ENCODE data around the gene ELMO1.

The ELMO1 gene

GRCh38 chr7:37471619-37472018 is 23.0 kb upstream of the ELMO1 start:
- DNase-seq (ENCODE audit: low read depth): no peak

- no peak for DNase-seq (ENCODE audit: low read depth)
Observed at GRCh38 chr7:37467002-37467401, 18.3 kb upstream of the ELMO1 start.

DNA sequence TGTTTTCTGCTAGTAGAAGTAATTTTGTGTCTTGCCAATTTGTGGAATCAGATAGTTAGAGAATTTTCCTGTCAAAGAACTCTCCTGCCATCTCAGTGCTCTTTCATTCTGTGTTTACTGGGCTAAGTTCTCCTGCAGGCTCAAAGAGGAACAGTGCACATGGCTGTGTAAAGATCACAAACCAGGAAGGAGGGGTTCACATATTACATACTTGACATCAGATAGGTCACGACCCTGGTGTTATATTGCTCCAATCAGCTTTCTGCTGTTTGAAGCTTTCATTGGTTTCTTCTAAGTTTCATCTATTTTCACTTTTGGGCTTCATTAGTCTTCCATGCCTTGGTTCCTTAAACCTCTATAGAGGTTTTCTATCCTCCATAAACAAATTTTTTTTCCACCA is 13.5 kb upstream of the ELMO1 start:
- no peak for DNase-seq (ENCODE audit: low read depth)

GRCh38 chr7:37455081-37455480 is 6.4 kb upstream of the ELMO1 start:
- no peak for DNase-seq (ENCODE audit: low read depth)

DNA sequence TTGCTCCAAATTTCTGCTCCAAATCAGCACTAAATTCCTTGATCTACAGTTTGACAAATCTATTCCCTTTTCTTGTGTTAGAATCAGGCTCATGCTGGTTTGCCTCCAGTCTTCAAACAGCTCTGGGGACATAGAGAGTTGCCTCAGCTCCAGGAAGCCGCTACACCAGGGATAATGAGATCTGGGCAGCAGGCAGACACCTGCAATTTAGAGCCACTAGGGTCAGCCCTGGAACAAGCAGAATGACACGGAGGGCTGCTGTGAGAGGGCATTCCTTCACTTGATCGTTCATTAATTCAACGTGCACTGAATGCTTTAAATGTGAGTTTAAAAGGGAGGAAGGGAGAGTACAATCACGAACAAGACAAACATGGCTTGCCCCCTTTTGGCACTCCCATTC is 3.7 kb upstream of the ELMO1 start:
- DNase-seq (ENCODE audit: low read depth): no peak

- DNase-seq (ENCODE audit: low read depth): no peak
Observed at GRCh38 chr7:37450035-37450434, 1.4 kb upstream of the ELMO1 start.

- no peak for DNase-seq (ENCODE audit: low read depth)
Observed at GRCh38 chr7:37449621-37450020, 957 bp upstream of the ELMO1 start.

DNA sequence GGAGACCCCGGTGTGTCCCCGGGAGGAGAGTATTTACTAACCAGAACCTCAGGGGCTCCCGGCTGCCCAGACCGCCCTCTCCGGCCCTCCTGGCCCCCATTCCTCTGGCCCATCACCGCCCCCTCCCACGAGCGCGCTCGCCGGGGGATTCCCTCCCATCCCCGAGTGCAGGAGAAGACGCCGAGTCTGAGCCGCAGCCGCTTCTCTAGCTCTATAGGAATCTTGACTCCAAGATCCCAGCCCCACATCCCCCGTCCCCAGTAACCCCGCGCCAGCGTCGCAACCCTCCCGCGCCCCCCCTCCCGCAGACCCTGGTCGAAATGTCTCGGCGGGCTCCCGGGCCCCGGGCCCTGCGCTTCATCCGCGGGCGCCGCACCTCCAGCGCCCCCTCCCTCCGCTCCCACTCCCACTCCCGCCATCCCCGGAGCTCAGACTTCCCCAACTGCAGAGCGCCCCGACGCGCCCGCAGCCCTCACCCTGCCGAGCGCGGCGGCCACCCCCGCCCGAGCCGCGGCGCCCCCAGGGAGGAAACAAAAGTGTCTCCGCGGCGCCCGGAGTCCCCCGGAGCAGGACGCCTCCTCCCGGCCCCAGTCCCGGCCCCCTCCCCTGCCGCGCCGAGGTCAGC is 541 bp downstream of the ELMO1 start:
- no peak for DNase-seq (ENCODE audit: low read depth)

- no peak for DNase-seq (ENCODE audit: low read depth)
Observed at GRCh38 chr7:37446371-37446770, 2.3 kb downstream of the ELMO1 start.

GRCh38 chr7:37445790-37446189 is 2.9 kb downstream of the ELMO1 start:
- DNase-seq (ENCODE audit: low read depth): no peak

GRCh38 chr7:37445064-37445723 is 3.5 kb downstream of the ELMO1 start:
- DNase-seq (ENCODE audit: low read depth): no peak

DNA sequence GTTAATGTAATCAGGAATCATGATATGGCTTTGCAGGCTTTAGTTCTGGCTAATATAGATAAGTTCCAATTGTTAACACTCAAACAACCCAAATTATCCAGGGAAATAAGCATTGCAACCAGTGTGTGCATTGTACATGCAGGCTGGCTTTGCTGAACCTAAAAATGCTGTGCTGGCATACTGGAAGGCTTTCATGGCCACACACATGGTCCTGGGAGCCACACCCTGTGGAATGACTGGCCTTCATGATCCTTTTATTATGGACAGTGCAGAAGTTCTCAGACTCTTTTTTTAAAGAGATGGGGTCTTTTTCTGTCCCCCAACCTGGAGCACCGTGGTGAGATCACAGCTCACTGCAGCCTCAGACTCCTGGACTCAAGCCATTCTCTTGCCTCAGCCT is 5.0 kb downstream of the ELMO1 start:
- no peak for DNase-seq (ENCODE audit: low read depth)

DNA sequence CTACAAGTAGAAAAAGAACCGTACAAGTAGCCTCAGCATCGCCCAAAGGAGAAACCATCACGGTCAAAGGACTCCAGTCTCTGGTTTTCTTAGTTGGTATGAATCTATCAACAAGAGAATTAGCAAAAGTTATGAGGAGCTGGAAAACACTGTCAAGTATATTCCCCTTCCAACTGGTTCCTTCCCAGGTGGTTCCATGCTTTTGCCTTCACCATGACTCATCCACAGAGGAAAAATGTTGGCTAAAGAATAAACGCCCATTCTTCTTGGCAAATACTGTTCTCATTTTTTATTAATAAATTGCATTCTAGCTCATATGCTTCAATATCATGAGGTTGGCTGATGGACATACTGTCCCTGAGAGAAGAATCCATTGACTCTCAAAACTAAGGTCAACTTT is 6.4 kb downstream of the ELMO1 start:
- DNase-seq (ENCODE audit: low read depth): no peak

DNA sequence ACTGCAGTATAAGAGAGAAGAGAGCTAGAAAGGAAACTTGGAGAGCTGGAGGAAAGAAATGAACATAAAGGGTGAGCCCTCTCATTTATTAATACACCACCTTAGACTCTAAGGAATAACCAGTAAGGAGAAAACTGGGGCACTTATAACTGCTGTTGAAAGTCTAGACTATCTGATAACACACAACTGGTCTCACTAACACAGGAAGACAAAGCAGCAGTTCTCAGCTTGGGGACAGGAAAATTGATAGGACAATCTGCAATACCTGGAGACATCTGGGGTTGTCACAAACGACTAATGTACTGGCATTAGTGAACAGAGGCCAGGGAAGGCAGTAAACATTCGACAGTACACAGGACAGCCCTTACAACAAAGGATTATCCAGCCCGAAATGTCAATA is 6.8 kb downstream of the ELMO1 start:
- DNase-seq (ENCODE audit: low read depth): no peak

- DNase-seq (ENCODE audit: low read depth): no peak
Observed at GRCh38 chr7:37441386-37441760, 7.3 kb downstream of the ELMO1 start.

GRCh38 chr7:37440738-37441385 is 7.8 kb downstream of the ELMO1 start:
- DNase-seq (ENCODE audit: low read depth): no peak

GRCh38 chr7:37439653-37440026 is 9.0 kb downstream of the ELMO1 start:
- no peak for DNase-seq (ENCODE audit: low read depth)

DNA sequence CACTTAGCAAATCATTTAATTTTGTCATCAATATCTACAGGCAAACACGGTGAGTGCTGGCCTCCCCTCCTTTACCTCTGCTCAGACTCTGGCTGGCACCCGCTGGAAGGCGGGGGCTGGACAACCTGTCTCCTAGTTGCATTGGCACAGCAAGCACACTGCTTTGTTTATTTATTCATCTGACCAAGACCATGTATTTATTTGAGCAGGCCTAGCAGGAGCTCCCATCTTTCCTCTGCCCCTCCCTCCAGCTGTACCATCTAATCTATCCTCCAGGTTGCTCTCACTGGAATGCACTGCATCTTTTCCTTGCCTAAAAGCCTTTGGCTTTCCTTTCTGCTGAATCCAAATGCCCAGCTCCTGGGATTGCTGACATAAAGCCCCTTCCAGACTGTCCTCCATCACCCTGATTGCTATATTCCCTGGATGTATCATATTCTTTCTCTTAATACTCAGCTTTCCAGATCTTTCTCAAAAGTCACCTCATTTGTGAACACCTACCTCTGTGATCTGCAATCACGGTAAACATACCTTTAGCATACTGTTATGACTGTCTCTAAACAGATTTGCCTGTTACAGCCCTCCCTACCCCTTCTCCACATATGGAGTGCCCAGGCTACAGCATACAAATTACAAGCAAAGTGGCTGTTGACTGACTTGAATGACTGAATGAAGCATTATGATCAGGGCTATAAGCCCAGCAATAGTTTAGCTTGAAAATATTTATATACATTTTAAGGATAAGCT is 9.6 kb downstream of the ELMO1 start:
- DNase-seq (ENCODE audit: low read depth): no peak

DNA sequence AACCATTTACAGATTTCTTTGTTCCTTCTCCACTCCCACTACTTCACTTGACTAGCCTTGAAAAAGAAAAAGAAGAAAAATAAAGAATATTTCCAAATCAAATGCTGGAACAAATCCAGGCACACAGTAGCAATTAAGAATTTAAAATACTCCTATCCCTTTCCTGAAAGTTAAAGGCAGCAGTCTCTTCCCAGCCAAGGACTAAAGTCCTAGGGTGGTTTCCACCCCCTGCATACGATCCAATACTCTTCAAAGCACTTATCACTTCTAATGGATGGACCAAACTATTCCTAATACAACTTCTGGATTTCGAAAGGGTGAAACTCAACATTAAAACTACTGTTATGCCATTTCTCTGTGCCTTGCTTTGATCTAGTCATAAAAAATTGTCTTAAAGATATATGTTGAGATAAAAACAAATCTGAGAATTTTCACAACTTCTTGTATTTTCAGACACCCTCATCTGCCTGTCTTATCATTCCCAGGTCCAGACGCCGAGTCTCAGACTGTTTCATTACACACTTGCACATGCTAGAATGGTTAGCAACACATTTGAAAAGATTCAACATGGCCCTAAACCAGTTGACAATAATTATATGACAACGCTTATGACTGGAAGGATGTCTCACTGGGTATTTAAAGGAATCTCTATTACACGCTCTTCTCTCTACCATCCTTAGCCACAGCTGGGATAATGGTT is 13.4 kb downstream of the ELMO1 start:
- DNase-seq (ENCODE audit: low read depth): no peak

- no peak for DNase-seq (ENCODE audit: low read depth)
Observed at GRCh38 chr7:37434529-37434928, 14.1 kb downstream of the ELMO1 start.

DNA sequence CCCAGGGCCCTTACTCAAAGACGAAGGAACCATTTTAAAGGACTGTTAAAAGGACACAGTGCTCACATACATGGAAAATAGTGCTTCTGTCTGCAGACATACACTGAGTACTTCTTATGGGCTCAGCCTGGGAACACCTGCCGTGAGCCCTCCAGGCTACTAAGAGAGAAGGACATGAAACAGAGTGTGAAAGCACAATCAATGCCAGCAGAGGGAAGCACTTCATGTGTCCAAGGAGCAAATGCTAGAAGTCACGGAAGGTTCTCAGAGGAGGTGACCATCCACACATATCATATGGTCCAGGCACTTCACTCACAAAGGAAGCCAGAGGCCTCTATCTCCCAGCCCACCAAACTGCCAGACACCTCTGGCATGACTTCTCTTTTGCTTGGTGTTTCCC is 15.5 kb downstream of the ELMO1 start:
- DNase-seq (ENCODE audit: low read depth): no peak

GRCh38 chr7:37432281-37432920 is 16.3 kb downstream of the ELMO1 start:
- DNase-seq (ENCODE audit: low read depth): no peak

All from HS-5 (cell line).